GM10847 (cell line): ENCODE measurements around the gene CST9.

ENCODE experiments used
- POLR2A ChIP-seq: IDR thresholded peaks from 2 replicates; pipeline ENCODE4 v1.6.1; 2011; ENCODE audit not compliant: insufficient read length; ENCODE audit errors: extremely low read depth

The CST9 gene

GRCh38 chr20:23586735-23587525 is 18.8 kb downstream of the CST9 start:
- no peak for TF ChIP-seq POLR2A

GRCh38 chr20:23585808-23586734 is 19.6 kb downstream of the CST9 start:
- no peak for TF ChIP-seq POLR2A

- TF ChIP-seq POLR2A, result no peak
Measured at GRCh38 chr20:23585449-23585807, 20.3 kb downstream of the CST9 start.

- no peak for TF ChIP-seq POLR2A
Measured at GRCh38 chr20:23584434-23585199, 21.1 kb downstream of the CST9 start.

GRCh38 chr20:23583526-23583925 is 22.2 kb downstream of the CST9 start:
- TF ChIP-seq POLR2A, result no peak

- TF ChIP-seq POLR2A, result no peak
Measured at GRCh38 chr20:23582293-23582692, 23.4 kb downstream of the CST9 start.

- TF ChIP-seq POLR2A, result no peak
Measured at GRCh38 chr20:23574977-23575376, 30.7 kb downstream of the CST9 start.

- TF ChIP-seq POLR2A, result no peak
Measured at GRCh38 chr20:23570178-23570760, 35.4 kb downstream of the CST9 start.

- no peak for TF ChIP-seq POLR2A
Measured at GRCh38 chr20:23569570-23569969, 36.1 kb downstream of the CST9 start.

- TF ChIP-seq POLR2A, result no peak
Measured at GRCh38 chr20:23568971-23569330, 36.8 kb downstream of the CST9 start.

GRCh38 chr20:23568320-23568970 is 37.3 kb downstream of the CST9 start, which contains the start of gene CST9L:
Gene CST9L (minus strand): TSS chr20:23568484. CDS start chr20:23568450, 34 bp downstream.
- no peak for TF ChIP-seq POLR2A

- no peak for TF ChIP-seq POLR2A
Measured at GRCh38 chr20:23566199-23566932, 39.4 kb downstream of the CST9 start.

GRCh38 chr20:23565503-23566045 is 40.1 kb downstream of the CST9 start:
- TF ChIP-seq POLR2A, result no peak

- no peak for TF ChIP-seq POLR2A
Measured at GRCh38 chr20:23564927-23565326, 40.8 kb downstream of the CST9 start.
